ENCODE measurements around the gene RAB3GAP2.
"Not testable (repeated sequence)": the region's sequence is repeated elsewhere in the genome, so short reads cannot be mapped to it uniquely, and the experiment has no call there.

RAB3GAP2 gene

GRCh38 chr1:220272047-220272840 is at the start of gene RAB3GAP2:
Gene RAB3GAP2, minus strand, starts transcription at chr1:220272453. Its CDS starts 116 bp downstream, at chr1:220272337.
- peak; percentile 95 to 98 (median 98) for DNase-seq

- no peak for DNase-seq
Measured at GRCh38 chr1:220321758-220322157, 49.5 kb upstream of the RAB3GAP2 start.

GRCh38 chr1:220320709-220321108 is 48.5 kb upstream of the RAB3GAP2 start:
- no peak for DNase-seq

- no peak for DNase-seq
Measured at GRCh38 chr1:220318673-220319072, 46.4 kb upstream of the RAB3GAP2 start.

- DNase-seq, result no peak
Measured at GRCh38 chr1:220317161-220317560, 44.9 kb upstream of the RAB3GAP2 start.

- no peak for DNase-seq
Measured at GRCh38 chr1:220316305-220316704, 44.1 kb upstream of the RAB3GAP2 start.

- no peak for DNase-seq
Measured at GRCh38 chr1:220315070-220315839, 43.0 kb upstream of the RAB3GAP2 start.

DNA sequence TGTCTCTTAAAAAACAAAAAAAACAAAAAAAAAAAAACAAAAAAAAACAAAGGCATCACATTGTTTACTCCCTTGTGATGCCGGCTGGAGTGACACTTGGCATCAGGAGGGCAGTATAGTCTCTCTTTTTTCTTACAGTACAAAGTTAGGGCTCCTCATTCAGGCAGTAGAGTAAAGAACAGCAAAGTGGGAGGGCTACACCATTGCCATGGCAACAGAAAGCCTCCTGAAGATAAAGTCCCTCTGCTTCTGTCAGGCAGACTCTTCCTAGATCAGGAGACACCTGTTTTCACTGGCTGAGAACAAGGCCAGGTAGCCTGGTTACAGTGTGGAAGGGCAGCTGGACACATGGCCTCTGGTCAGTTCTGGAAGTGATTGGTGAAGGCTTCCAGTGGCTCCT is 41.3 kb upstream of the RAB3GAP2 start:
- DNase-seq, result no peak

DNA sequence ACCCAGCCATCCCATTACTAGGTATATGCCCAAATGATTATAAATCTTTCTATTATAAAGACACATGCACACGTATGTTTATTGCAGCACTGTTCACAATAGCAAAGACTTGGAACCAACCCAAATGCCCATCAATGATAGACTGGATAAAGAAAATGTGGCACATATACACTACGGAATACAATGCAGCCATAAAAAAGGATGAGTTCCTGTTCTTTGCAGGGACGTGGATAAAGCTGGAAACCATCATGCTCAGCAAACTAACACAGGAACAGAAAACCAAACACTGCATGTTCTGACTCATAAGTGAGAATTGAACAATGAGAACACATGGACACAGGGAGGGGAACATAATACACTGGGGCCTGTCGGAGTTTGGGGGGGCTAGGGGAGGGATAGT is 37.9 kb upstream of the RAB3GAP2 start:
- not testable (repeated sequence) for DNase-seq

DNA sequence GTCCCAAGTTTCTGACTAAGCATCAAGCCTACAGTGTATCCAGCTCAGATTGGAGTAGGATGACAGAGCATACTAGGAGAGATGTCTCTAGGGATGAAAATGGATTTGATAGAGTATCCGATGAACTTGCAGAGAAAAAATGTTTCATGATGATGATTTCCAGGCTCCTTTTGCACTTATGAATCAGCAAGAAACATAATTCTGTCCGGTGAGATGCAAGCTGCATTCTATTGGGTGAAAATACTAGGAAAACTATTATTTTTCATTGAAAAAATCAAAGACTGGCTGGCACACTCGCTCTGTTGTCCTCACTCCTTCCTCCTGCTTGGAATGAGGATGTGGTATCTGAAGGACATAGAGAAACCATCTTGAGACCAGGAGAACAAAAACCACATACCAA is 35.4 kb upstream of the RAB3GAP2 start:
- DNase-seq, result no peak

DNA sequence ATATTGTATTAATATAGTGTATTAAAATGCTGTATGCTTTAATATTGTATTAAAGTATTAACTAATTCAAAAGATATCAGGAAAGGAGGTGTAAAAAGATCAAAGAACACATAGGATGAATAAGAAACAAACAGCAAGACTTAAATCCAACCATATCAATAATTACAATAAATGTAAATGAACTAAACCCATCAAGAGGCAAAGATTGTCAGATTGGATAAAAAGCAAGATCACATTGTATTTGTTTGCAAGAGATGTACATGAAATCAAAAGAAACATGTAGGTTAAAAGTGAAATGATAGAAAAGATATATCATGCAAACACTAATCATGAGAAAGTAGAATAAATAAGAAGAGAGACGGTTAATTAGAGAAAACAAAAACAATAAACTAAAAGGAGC is 34.1 kb upstream of the RAB3GAP2 start:
- DNase-seq, result no peak

GRCh38 chr1:220303871-220304270 is 31.6 kb upstream of the RAB3GAP2 start:
- DNase-seq, result no peak

GRCh38 chr1:220301630-220302029 is 29.4 kb upstream of the RAB3GAP2 start:
- peak in 1 of 3 donors; percentile 27 for DNase-seq

DNA sequence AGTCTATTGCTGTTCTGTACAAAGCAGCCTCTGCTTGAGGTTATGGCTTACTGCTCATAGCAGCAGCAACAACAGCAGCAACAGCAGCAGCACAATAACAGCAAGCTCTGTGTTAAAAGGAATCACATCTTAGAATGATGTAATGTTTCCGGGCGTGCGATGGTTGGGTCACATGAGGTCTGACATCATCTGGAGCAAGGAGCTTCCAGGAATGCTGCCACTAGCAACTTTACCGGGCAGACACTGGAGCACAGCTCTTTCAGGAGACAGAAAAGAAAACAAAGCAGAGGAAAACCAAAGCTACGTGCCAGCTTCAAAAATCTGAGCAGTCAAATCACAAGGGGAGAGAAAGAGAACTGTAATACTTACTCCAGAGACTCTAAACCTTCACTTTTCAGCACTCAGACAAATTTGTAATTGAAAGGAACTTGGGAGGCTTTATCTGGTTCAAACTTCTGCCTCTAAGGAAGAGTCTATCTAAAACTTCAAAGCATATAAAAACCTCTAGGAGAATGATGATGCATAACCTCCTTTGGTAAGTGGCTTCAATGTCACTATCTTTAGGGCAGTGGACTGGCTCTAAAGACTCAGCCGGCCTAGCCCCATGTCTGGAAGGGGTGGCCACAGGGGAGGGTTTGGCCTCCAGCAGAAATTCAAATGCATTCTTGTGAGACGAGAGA is 28.3 kb upstream of the RAB3GAP2 start:
- peak; percentile 64 to 71 (median 65) for DNase-seq

- no peak for DNase-seq
Measured at GRCh38 chr1:220299337-220299736, 27.1 kb upstream of the RAB3GAP2 start.

DNA sequence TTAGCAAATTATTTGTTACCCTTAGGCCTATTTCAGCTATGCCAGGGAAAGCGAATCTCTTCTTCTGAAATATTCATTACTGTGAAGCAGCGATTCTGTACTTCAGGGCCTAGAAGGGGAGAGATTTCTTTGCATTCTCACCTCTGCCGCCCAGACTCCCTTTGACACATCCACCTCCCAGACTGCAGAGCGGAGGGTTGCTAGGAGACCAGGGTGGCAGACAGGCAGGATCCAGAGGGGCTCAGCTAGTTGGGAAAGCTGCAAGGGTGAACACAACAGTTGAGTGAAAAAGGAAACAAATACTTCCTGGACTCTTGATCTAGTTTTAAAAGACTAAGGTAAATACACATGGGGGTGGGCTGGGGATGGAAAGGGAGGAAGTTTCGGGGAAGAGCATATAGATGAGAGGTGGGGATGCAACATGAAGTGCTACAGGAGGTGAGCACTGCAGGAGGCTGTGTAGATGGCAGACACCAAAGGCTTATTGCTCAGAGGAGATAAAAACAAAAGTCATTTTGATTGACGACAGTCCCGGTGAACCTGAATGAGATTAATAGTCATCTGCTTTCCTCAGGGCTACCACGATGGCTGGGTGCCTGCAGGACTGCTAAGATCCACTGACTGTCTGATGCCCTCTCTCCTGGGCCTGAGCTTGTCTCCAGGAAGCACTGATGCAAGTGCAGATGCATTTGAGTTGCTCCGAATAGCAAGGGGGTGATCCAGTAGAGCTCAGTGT is 26.4 kb upstream of the RAB3GAP2 start:
- no peak for DNase-seq

GRCh38 chr1:220296981-220297380 is 24.7 kb upstream of the RAB3GAP2 start:
- DNase-seq, result no peak

DNA sequence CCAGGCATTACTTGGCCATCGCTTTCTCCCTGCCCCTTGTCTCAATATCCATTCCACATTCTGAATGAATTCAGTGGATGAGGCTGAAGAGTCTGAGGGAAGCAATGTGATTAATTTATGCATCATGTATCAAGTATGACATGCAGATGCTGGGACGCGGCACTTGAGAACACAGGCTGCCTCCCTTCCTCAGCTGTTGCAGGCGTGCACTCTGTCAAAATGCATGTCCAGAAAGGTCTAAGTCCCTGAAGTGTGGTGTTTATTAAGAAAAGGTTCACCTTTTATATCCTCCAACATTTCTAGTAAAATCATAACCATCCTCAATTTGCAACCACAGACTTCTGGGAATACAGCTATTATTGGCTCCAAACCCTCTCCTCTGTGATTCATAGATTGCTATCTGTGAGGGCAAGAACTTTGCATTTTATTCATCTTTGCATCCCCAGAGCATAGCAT is 22.6 kb upstream of the RAB3GAP2 start:
- no peak for DNase-seq

DNA sequence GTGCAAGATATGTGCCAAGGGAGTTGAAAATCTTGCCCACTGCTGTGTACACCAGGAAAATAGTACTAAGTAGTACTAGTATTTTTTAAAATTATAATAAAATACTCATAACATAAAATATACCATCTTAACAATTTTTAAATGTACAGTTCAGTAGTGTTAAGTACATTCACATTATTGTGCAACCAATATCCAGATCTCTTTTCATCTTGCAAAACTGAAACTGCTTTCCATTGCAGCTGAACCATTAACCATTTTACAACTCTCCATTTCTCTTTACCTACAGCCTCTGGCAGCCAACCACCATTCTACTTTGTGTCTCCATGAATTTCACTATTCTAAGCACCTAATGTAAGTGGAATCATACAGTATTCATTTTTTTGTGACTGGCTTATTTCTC is 19.3 kb upstream of the RAB3GAP2 start:
- DNase-seq, result no peak

DNA sequence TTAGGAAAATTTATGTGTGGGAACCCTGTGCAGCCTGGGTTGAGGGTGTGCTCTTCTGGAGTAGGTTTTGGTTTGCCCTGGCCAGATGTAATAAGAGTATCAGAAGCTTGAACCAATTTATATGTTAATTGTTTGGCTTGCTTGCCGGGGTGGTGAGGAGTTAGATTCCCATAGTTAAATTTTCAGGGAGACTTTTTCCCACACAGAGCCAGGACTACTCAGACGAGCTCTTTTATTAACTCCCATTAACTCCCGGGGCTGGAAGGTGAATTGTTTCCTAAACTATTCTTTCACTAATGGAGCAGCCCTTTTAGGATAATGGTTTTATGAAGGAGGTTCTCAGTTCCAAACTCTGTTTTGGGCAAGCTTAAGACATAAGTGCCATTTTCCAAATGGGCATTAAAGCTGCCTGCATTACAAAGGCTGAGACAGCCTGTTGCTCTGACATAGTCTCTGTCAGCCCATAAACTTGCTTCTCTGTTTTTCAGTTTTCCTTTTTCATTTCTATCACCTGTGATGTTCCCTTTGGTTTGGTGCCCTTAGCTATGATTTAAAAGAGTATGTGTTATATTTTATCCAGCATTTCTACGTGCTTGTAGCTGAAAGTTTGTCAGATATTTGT is 18.0 kb upstream of the RAB3GAP2 start:
- no peak for DNase-seq

GRCh38 chr1:220287129-220287528 is 14.9 kb upstream of the RAB3GAP2 start:
- no peak for DNase-seq

- no peak for DNase-seq
Measured at GRCh38 chr1:220283625-220284024, 11.4 kb upstream of the RAB3GAP2 start.

Measured in suppressor macrophage treated with lipopolysaccharide for 1 hour (primary cell).